Stimulated activated CD8-positive, alpha-beta memory T cell treated with anti-CD3 and anti-CD28 coated beads, Interleukin-2, amount 100 ng/mL, for 48 hours (primary cell): ENCODE measurements around the gene SETBP1.

ENCODE experiments used
- DNase-seq, 2 donors: peaks; one replicate each; pipeline ENCODE4 v3.0.0-alpha.2; 2020; ENCODE audit warnings: low read depth in 2 of 2

Gene SETBP1

GRCh38 chr18:44759925-44760342, 79.2 kb downstream of the SETBP1 start:
- no peak for DNase-seq

DNA sequence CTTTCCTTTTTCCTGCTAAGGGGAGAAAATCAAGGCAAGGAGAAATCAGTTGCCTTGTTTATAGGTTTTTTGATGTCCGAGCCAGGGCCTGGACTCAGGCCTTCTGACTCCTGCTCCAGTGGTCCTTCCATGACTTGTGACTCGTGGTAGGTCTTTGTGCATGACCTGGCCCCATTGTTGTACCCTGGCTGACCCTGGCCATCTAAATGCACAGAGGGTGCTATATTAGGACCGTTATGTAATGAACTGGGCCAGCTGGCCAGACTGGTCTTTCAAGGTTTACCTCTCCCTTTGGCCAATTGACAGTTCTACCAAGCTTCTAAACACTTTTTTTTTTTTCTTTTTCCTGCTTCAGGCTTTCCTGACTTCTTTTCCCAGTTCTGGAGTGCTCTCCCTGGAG, 81.1 kb downstream of the SETBP1 start:
- no peak for DNase-seq

DNA sequence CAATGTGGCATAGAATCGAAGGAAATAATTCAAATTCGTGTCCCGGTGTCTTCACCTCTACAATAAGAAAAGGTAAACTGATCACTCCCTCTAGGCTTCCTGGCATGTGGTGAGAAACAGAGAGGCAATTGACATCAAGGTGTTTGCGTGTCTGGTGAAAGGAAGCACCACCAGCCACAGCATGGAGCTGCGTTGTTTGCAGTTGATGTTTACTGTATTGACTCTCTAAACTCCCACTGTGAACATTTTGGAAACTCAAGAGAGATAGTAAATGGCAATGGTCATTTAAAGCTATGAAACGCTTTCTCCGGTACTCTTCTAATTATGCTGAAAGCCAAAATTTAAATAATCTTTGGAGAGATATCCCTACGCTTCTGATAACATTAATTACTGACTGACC, 82.6 kb downstream of the SETBP1 start:
- no peak for DNase-seq

- DNase-seq = no peak
These were observed 84.2 kb downstream of the SETBP1 start for GRCh38 chr18:44764863-44765262.

- DNase-seq = no peak
These were observed 84.8 kb downstream of the SETBP1 start for GRCh38 chr18:44765456-44765855.

- no peak for DNase-seq
These were observed 85.8 kb downstream of the SETBP1 start for GRCh38 chr18:44766450-44766849.

DNA sequence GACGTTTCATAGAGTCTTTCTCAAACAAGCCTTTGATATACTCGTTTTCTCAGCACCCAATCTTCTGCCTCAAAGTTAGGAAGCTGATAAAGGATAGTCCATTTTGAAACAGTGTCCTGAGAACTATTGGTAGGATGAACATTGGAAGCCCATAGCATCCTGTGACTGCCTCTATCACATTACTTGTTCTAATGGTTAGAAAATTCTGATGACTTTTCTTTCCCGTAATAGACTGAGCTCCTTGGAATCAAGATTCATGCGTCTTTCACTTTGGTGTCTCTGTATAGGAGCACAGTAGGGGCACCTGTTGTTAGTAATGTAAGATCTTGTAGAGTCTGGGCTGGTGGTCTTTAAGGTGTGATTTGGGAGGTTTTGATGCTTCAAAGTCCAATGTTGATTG, 87.1 kb downstream of the SETBP1 start:
- no peak for DNase-seq

- no peak for DNase-seq
These were observed 90.0 kb downstream of the SETBP1 start for GRCh38 chr18:44770641-44771040.

GRCh38 chr18:44771572-44771955, 90.9 kb downstream of the SETBP1 start:
- DNase-seq = no peak

DNA sequence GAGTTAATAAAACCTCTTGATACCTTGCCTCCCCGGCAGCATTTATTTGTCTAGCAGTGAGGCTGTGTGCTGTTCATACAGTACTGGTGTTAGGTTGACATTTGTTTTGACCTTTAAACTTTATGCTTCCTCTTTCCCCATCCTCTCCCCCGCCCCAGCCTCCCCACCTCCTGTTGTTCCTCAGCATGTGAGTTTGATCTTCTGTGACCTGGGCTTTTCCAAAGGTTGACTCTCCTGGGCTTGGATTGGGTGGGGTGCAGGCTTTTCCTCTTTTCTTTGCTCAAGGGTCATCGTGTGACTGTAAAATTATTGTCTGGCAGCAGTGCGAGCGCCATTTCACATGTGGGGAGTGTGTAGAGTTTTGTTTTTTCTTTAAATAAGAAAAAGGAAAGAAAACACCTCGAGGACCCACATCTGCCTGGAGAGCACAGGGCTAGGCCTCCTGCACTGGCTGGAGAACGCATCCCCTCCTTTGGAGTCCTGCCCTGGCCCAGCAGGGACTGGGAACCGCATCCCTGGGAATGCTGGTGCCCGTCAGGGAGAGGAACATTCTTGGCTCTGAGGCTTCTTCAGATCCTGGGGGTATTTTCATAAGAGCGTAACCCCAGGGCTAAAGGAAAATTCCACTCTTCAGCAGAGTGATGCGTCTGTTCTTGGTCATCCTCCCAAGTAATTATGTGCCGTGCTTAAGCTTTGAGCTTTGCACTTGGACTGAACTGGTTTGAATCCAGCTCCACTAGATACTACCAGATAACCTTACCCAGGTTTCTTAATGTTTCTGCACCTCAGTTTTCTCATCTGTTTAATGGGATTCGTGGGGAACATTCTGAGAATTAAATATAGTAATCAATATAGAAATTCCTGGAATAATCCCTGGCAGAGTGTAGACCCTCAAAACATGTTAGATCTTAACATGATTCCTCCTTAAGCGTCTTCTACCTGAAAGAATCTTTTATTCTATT, 91.5 kb downstream of the SETBP1 start:
- DNase-seq = no peak

DNA sequence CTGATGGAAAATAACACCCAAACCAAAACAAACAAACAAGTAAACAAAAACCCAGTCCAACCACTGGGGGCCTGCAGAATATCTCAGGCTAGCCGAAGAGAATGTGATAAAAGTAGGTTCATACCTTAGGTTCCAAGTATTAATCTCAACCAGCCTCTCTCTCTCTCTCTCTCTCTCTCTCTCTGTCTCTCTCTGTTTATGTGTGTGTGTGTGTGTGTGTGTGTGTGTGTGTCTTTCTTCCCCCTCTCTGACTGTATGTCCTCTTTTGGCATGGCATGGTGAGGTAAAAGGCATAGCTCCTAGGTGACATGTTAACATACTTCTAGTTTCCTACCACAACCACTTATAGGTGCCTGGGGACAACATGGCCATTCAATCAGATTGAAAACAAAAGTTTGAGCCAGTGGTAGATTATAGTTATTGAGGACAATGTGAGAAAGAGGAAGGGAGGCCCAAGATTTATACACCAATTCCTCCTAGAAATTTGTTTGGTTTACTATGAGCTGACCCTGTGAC, 93.0 kb downstream of the SETBP1 start:
- no peak for DNase-seq

- DNase-seq = no peak
These were observed 93.5 kb downstream of the SETBP1 start for GRCh38 chr18:44774191-44774590.

GRCh38 chr18:44777457-44778192, 96.9 kb downstream of the SETBP1 start:
- DNase-seq = no peak

GRCh38 chr18:44778788-44779187, 98.1 kb downstream of the SETBP1 start:
- no peak for DNase-seq

- DNase-seq = no peak
These were observed 99.1 kb downstream of the SETBP1 start for GRCh38 chr18:44779753-44780292.

DNA sequence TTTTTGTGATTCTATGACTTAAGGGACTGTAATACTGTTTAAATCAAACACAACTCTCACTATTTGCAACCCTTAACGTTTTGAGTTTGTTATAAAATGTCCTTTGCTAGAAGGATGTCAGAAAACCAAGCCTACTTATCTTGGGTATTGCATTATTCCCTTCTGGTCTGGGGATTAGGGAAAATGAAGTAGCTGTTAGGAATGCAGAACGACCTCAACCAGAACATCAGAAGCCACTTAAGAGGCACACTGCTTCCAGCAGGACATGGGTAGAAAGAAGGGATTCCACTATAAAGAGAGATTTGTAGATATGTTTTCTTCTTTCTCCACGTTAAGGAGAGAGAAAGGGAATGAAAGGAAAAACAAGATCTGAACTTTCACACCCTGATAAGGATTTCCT, 101.2 kb downstream of the SETBP1 start:
- DNase-seq = no peak

- DNase-seq = no peak
These were observed 101.9 kb downstream of the SETBP1 start for GRCh38 chr18:44782617-44783016.

- DNase-seq = no peak
These were observed 102.7 kb downstream of the SETBP1 start for GRCh38 chr18:44783371-44783770.

DNA sequence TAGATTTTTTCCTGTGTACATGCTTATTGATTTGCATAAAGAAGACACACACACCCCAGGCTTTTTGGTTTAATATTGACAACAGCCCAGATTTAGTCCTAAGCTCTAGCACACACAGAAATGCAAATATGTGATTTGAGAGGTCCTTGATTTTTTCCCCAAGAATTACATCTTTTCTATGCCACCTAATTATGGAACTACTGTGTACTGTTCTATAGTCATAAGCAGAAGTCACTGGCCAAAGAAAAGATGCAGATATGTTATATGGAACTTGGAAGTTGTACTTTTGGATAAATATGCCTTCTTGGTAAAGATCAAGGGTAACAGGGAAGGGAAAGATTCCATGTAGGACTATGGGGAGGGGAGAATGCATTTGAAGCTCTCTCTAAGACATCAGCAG, 105.6 kb downstream of the SETBP1 start:
- DNase-seq = no peak

- DNase-seq = no peak
These were observed 106.0 kb downstream of the SETBP1 start for GRCh38 chr18:44786688-44787087.

- DNase-seq = no peak
These were observed 107.6 kb downstream of the SETBP1 start for GRCh38 chr18:44788334-44788733.

GRCh38 chr18:44789710-44790109, 109.0 kb downstream of the SETBP1 start:
- no peak for DNase-seq
